ENCODE results near the gene SPECC1.

SPECC1 gene

DNA sequence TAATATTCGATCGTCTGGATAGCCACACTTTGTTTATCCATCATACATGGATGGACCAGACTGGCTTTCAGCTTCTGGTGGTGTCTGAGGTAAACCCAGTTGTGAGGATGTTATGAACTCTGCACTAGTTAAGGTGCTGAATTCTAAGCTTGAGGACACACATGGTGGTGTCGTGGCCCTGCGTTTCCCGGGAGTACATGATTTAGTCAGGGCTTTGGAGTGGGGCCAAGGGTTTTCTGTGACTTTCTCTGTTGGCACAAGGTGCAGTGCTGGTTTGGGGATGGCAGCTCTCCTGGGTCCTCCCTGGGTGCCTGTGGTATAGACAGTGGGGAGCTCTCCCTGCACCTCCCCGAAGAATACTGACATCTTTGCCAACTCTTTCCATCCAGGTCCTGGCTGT is 116.6 kb downstream of the SPECC1 start:
- Histone ChIP-seq H3K4me1 (ENCODE audit: control insufficient read depth in 1 of 2, insufficient read depth in 2 of 2, low read length in 2 of 2) (peaks cover 0 to 6% of the 10 kb centered on the region in 2 donors), H3K9me3 (ENCODE audit: control insufficient read depth in 1 of 2, low read length in 2 of 2) (no peaks in the 10 kb centered on the region), H3K27ac (ENCODE audit: low read depth, low read length) (no peak overlapping the region), H3K27me3 (ENCODE audit: control insufficient read depth in 1 of 2, insufficient read depth in 2 of 2, low read length in 2 of 2) (no peaks in the 10 kb centered on the region), H3K36me3 (ENCODE audit: control insufficient read depth in 1 of 2, insufficient read depth in 2 of 2, low read length in 2 of 2) (no peaks in the 10 kb centered on the region), H3K9ac (ENCODE audit: low read depth in 1 of 2, low read length in 2 of 2) (no peak overlapping the region), H3K4me3 (ENCODE audit: low read depth in 1 of 2, low read length in 2 of 2) (no peak overlapping the region)

DNA sequence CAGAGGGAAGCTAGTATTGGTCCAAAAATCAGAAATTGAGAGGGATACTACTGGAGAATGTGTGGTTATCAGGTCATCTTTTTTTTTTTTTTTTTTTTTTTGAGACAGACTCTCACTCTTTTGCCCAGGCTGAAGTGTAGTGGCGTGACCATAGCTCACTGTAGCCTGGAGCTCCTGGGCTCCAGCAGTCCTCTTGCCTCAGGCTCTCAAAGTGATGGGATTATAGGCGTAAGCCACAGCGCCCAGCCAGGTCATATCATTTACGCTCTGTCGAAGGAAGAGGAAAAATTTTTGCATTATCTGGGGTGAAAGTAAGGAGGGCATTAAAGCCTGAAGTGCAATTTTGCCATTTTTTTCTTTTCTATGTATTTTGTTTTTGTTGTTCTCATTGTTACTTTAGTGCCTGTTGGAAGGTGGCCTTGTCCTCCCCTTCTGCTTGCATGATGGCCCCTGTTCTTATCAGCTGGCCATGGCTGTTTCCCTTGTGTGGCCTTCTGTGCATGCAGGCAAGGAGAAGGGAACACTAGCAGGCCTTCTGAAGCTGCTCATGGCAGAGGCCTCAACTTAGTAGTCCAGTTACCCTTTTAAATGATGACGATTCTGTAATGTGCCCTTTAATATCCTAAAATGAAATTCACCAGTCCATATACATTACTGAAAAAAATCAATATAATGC is 118.3 kb downstream of the SPECC1 start:
- no peaks in the 10 kb centered on the region for H3K27me3 ChIP-seq (ENCODE audit: control insufficient read depth in 1 of 2, insufficient read depth in 2 of 2, low read length in 2 of 2)
- H3K36me3 ChIP-seq (ENCODE audit: control insufficient read depth in 1 of 2, insufficient read depth in 2 of 2, low read length in 2 of 2) = no peaks in the 10 kb centered on the region
- no peak overlapping the region for H3K9ac ChIP-seq (ENCODE audit: low read depth in 1 of 2, low read length in 2 of 2)
- H3K4me1 ChIP-seq (ENCODE audit: control insufficient read depth in 1 of 2, insufficient read depth in 2 of 2, low read length in 2 of 2) = no peaks in the 10 kb centered on the region
- no peak overlapping the region for H3K4me3 ChIP-seq (ENCODE audit: low read depth in 1 of 2, low read length in 2 of 2)
- peaks cover 3 to 5% of the 10 kb centered on the region in 2 donors for H3K9me3 ChIP-seq (ENCODE audit: control insufficient read depth in 1 of 2, low read length in 2 of 2)
- H3K27ac ChIP-seq (ENCODE audit: low read depth, low read length) = no peak overlapping the region

DNA sequence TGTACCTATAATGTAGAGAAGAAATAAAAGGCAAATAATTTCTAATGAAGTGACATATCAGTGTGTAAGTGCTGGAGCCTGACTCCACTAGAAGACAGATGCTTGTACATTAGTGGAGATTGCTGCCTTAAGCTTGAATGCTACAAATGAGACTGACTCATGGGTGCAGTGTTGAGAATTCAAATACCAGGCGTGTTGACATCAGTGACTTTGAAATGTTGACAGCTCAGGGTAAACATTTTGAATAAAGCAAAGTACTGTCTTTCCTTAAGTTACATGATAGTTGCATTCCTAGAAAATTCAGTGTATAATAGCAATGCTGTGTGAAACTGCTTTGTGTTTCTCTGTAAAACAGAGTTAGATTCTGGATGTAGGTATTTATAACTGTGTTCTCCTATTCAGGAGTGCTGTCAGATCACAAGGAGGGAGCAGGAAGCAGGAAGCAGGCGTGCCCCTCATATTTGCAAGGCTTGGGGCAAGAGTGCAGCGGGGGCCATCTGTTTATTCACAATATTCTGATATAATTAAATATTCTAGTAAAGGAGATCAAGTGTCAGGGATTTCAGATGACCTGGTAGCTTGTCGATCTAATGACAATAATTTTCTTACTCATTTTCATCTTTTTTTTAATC is 119.0 kb downstream of the SPECC1 start:
- H3K36me3 ChIP-seq (ENCODE audit: control insufficient read depth in 1 of 2, insufficient read depth in 2 of 2, low read length in 2 of 2) = no peaks in the 10 kb centered on the region
- no peak overlapping the region for H3K4me3 ChIP-seq (ENCODE audit: low read depth in 1 of 2, low read length in 2 of 2)
- no peaks in the 10 kb centered on the region for H3K27me3 ChIP-seq (ENCODE audit: control insufficient read depth in 1 of 2, insufficient read depth in 2 of 2, low read length in 2 of 2)
- no peak overlapping the region for H3K9ac ChIP-seq (ENCODE audit: low read depth in 1 of 2, low read length in 2 of 2)
- H3K4me1 ChIP-seq (ENCODE audit: control insufficient read depth in 1 of 2, insufficient read depth in 2 of 2, low read length in 2 of 2) = no peaks in the 10 kb centered on the region
- H3K9me3 ChIP-seq (ENCODE audit: control insufficient read depth in 1 of 2, low read length in 2 of 2) = peaks cover 3 to 5% of the 10 kb centered on the region in 2 donors
- no peak overlapping the region for H3K27ac ChIP-seq (ENCODE audit: low read depth, low read length)

GRCh38 chr17:20133517-20133916 is 124.4 kb downstream of the SPECC1 start:
- H3K9ac ChIP-seq (ENCODE audit: low read depth in 1 of 2, low read length in 2 of 2) = no peak overlapping the region
- no peak overlapping the region for H3K4me3 ChIP-seq (ENCODE audit: low read depth in 1 of 2, low read length in 2 of 2)
- no peaks in the 10 kb centered on the region for H3K36me3 ChIP-seq (ENCODE audit: control insufficient read depth in 1 of 2, insufficient read depth in 2 of 2, low read length in 2 of 2)
- H3K27me3 ChIP-seq (ENCODE audit: control insufficient read depth in 1 of 2, insufficient read depth in 2 of 2, low read length in 2 of 2) = no peaks in the 10 kb centered on the region
- H3K9me3 ChIP-seq (ENCODE audit: control insufficient read depth in 1 of 2, low read length in 2 of 2) = peaks cover 3 to 5% of the 10 kb centered on the region in 2 donors
- H3K4me1 ChIP-seq (ENCODE audit: control insufficient read depth in 1 of 2, insufficient read depth in 2 of 2, low read length in 2 of 2) = no peaks in the 10 kb centered on the region
- H3K27ac ChIP-seq (ENCODE audit: low read depth, low read length) = no peak overlapping the region

- no peak overlapping the region for H3K27ac ChIP-seq (ENCODE audit: low read depth, low read length)
- no peaks in the 10 kb centered on the region for H3K9me3 ChIP-seq (ENCODE audit: control insufficient read depth in 1 of 2, low read length in 2 of 2)
These were observed 132.2 kb downstream of the SPECC1 start for GRCh38 chr17:20141198-20141972.

GRCh38 chr17:20142268-20142667 is 133.1 kb downstream of the SPECC1 start:
- no peak overlapping the region for H3K4me3 ChIP-seq (ENCODE audit: low read depth in 1 of 2, low read length in 2 of 2)
- H3K36me3 ChIP-seq (ENCODE audit: control insufficient read depth in 1 of 2, insufficient read depth in 2 of 2, low read length in 2 of 2) = no peaks in the 10 kb centered on the region
- H3K27me3 ChIP-seq (ENCODE audit: control insufficient read depth in 1 of 2, insufficient read depth in 2 of 2, low read length in 2 of 2) = no peaks in the 10 kb centered on the region
- H3K9ac ChIP-seq (ENCODE audit: low read depth in 1 of 2, low read length in 2 of 2) = no peak overlapping the region
- no peak overlapping the region for H3K27ac ChIP-seq (ENCODE audit: low read depth, low read length)
- H3K9me3 ChIP-seq (ENCODE audit: control insufficient read depth in 1 of 2, low read length in 2 of 2) = no peaks in the 10 kb centered on the region
- H3K4me1 ChIP-seq (ENCODE audit: control insufficient read depth in 1 of 2, insufficient read depth in 2 of 2, low read length in 2 of 2) = no peaks in the 10 kb centered on the region

More at GRCh38 chr17:20141198-20141972, 132.2 kb downstream of the SPECC1 start:
- Histone ChIP-seq H3K4me3 (ENCODE audit: low read depth in 1 of 2, low read length in 2 of 2) (no peak overlapping the region), H3K27me3 (ENCODE audit: control insufficient read depth in 1 of 2, insufficient read depth in 2 of 2, low read length in 2 of 2) (no peaks in the 10 kb centered on the region), H3K36me3 (ENCODE audit: control insufficient read depth in 1 of 2, insufficient read depth in 2 of 2, low read length in 2 of 2) (no peaks in the 10 kb centered on the region), H3K4me1 (ENCODE audit: control insufficient read depth in 1 of 2, insufficient read depth in 2 of 2, low read length in 2 of 2) (no peaks in the 10 kb centered on the region), H3K9ac (ENCODE audit: low read depth in 1 of 2, low read length in 2 of 2) (no peak overlapping the region)

- Histone ChIP-seq H3K4me3 (ENCODE audit: low read depth in 1 of 2, low read length in 2 of 2) (no peak overlapping the region), H3K27ac (ENCODE audit: low read depth, low read length) (no peak overlapping the region), H3K36me3 (ENCODE audit: control insufficient read depth in 1 of 2, insufficient read depth in 2 of 2, low read length in 2 of 2) (no peaks in the 10 kb centered on the region), H3K9ac (ENCODE audit: low read depth in 1 of 2, low read length in 2 of 2) (no peak overlapping the region), H3K4me1 (ENCODE audit: control insufficient read depth in 1 of 2, insufficient read depth in 2 of 2, low read length in 2 of 2) (no peaks in the 10 kb centered on the region), H3K27me3 (ENCODE audit: control insufficient read depth in 1 of 2, insufficient read depth in 2 of 2, low read length in 2 of 2) (no peaks in the 10 kb centered on the region), H3K9me3 (ENCODE audit: control insufficient read depth in 1 of 2, low read length in 2 of 2) (no peaks in the 10 kb centered on the region)
These were observed 134.6 kb downstream of the SPECC1 start for GRCh38 chr17:20143740-20144139.

- H3K4me3 ChIP-seq (ENCODE audit: low read depth in 1 of 2, low read length in 2 of 2) = no peak overlapping the region
- no peaks in the 10 kb centered on the region for H3K4me1 ChIP-seq (ENCODE audit: control insufficient read depth in 1 of 2, insufficient read depth in 2 of 2, low read length in 2 of 2)
- no peaks in the 10 kb centered on the region for H3K9me3 ChIP-seq (ENCODE audit: control insufficient read depth in 1 of 2, low read length in 2 of 2)
- H3K36me3 ChIP-seq (ENCODE audit: control insufficient read depth in 1 of 2, insufficient read depth in 2 of 2, low read length in 2 of 2) = no peaks in the 10 kb centered on the region
- H3K27me3 ChIP-seq (ENCODE audit: control insufficient read depth in 1 of 2, insufficient read depth in 2 of 2, low read length in 2 of 2) = no peaks in the 10 kb centered on the region
- no peak overlapping the region for H3K27ac ChIP-seq (ENCODE audit: low read depth, low read length)
- H3K9ac ChIP-seq (ENCODE audit: low read depth in 1 of 2, low read length in 2 of 2) = no peak overlapping the region
These were observed 136.4 kb downstream of the SPECC1 start for GRCh38 chr17:20145567-20145966.

DNA sequence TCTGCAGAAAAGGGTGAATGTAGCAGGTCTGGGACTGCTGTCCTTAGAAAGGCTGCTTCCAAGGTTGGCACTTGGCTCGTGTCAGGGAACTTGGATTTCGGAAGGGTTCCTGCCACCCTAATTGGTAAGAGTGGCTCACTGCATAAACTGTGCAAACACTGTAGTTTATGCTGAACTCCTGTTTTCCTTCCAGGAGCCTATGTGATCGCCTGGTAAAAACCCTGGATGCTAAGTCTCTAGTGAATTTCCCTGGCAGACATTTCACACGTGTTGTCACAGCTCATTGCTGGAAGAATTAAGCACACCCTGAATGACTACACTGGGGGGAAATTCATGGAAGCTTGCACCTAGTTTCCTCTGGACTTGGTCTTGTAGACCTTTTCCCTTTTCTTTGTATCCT is 140.1 kb downstream of the SPECC1 start:
- no peaks in the 10 kb centered on the region for H3K4me1 ChIP-seq (ENCODE audit: control insufficient read depth in 1 of 2, insufficient read depth in 2 of 2, low read length in 2 of 2)
- H3K27me3 ChIP-seq (ENCODE audit: control insufficient read depth in 1 of 2, insufficient read depth in 2 of 2, low read length in 2 of 2) = no peaks in the 10 kb centered on the region
- no peak overlapping the region for H3K27ac ChIP-seq (ENCODE audit: low read depth, low read length)
- no peaks in the 10 kb centered on the region for H3K36me3 ChIP-seq (ENCODE audit: control insufficient read depth in 1 of 2, insufficient read depth in 2 of 2, low read length in 2 of 2)
- H3K4me3 ChIP-seq (ENCODE audit: low read depth in 1 of 2, low read length in 2 of 2) = no peak overlapping the region
- no peaks in the 10 kb centered on the region for H3K9me3 ChIP-seq (ENCODE audit: control insufficient read depth in 1 of 2, low read length in 2 of 2)
- no peak overlapping the region for H3K9ac ChIP-seq (ENCODE audit: low read depth in 1 of 2, low read length in 2 of 2)

DNA sequence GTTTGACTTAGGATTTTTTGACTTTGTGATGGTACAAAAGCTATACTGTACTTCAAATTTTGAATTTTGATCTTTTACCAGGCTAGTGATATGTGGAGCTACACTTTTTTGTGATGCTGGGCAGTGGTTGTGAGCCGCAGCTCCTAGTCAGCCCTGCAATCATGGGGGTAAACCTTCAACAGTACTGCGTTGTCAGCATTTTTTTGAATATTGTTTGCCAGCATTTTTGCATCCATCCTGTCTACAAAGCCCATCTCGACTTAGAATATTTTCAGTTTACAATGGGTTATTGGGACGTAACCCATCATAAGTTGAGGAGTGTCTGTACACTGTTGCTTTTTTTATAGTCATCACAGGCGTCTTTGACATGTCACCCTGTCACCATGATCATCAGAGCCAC is 142.0 kb downstream of the SPECC1 start:
- no peak overlapping the region for H3K4me3 ChIP-seq (ENCODE audit: low read depth in 1 of 2, low read length in 2 of 2)
- H3K36me3 ChIP-seq (ENCODE audit: control insufficient read depth in 1 of 2, insufficient read depth in 2 of 2, low read length in 2 of 2) = no peaks in the 10 kb centered on the region
- H3K27ac ChIP-seq (ENCODE audit: low read depth, low read length) = no peak overlapping the region
- H3K27me3 ChIP-seq (ENCODE audit: control insufficient read depth in 1 of 2, insufficient read depth in 2 of 2, low read length in 2 of 2) = no peaks in the 10 kb centered on the region
- no peaks in the 10 kb centered on the region for H3K9me3 ChIP-seq (ENCODE audit: control insufficient read depth in 1 of 2, low read length in 2 of 2)
- H3K4me1 ChIP-seq (ENCODE audit: control insufficient read depth in 1 of 2, insufficient read depth in 2 of 2, low read length in 2 of 2) = peaks cover 3 to 6% of the 10 kb centered on the region in 2 donors
- H3K9ac ChIP-seq (ENCODE audit: low read depth in 1 of 2, low read length in 2 of 2) = no peak overlapping the region

All from duodenal mucosa (tissue), 2 donors.